Duodenal mucosa (tissue), 2 donors: ENCODE measurements around the gene OR2T12.
"Not testable (repeated sequence)": the region's sequence is repeated elsewhere in the genome, so short reads cannot be mapped to it uniquely, and the experiment has no call there.

Source experiments
- H3K27ac ChIP-seq: one replicate; pipeline ENCODE4 v1.7.0; 2013; ENCODE audit warnings: low read depth, low read length
- H3K27me3 ChIP-seq, 2 donors: one replicate each; pipeline ENCODE4 v1.7.0; 2013; ENCODE audit warnings: low read length in 2 of 2, control low read depth in 1 of 2; ENCODE audit not compliant: insufficient read depth in 2 of 2, control insufficient read depth in 1 of 2
- H3K36me3 ChIP-seq, 2 donors: one replicate each; pipeline ENCODE4 v1.7.0; 2013; ENCODE audit warnings: low read length in 2 of 2, control low read depth in 1 of 2; ENCODE audit not compliant: insufficient read depth in 2 of 2, control insufficient read depth in 1 of 2
- H3K4me1 ChIP-seq, 2 donors: one replicate each; pipeline ENCODE4 v1.7.0; 2013; ENCODE audit warnings: low read length in 2 of 2, control low read depth in 1 of 2; ENCODE audit not compliant: insufficient read depth in 2 of 2, control insufficient read depth in 1 of 2
- H3K4me3 ChIP-seq, 2 donors: one replicate each; pipeline ENCODE4 v1.7.0; 2013; ENCODE audit warnings: low read length in 2 of 2, low read depth in 1 of 2
- H3K9ac ChIP-seq, 2 donors: one replicate each; pipeline ENCODE4 v1.7.0; 2013; ENCODE audit warnings: low read length in 2 of 2, low read depth in 1 of 2
- H3K9me3 ChIP-seq, 2 donors: one replicate each; pipeline ENCODE4 v1.7.0; 2013; ENCODE audit warnings: low read length in 2 of 2, control low read depth in 1 of 2; ENCODE audit not compliant: control insufficient read depth in 1 of 2

The OR2T12 gene

GRCh38 chr1:248303324-248303723, at the start of gene OR2T12:
OR2T12 (minus strand) TSS chr1:248303424; CDS start chr1:248295578, 7,846 bp downstream.
- H3K27me3 ChIP-seq = no peaks in the 10 kb centered on the region
- H3K4me3 ChIP-seq = no peak within 1 kb of the TSS
- H3K36me3 ChIP-seq = no peaks in the 10 kb centered on the region
- peaks cover 0 to 8% of the 10 kb centered on the region in 2 donors for H3K9me3 ChIP-seq
- no peak within 1 kb of the TSS for H3K9ac ChIP-seq
- H3K4me1 ChIP-seq = no peaks in the 10 kb centered on the region
- no peak within 1 kb of the TSS for H3K27ac ChIP-seq

- Histone ChIP-seq H3K9ac (no peak within 1 kb of the TSS), H3K27me3 (no peaks in the 10 kb centered on the region), H3K9me3 (peaks cover 0 to 4% of the 10 kb centered on the region in 2 donors), H3K27ac (no peak within 1 kb of the TSS), H3K4me3 (no peak within 1 kb of the TSS), H3K36me3 (no peaks in the 10 kb centered on the region), H3K4me1 (no peaks in the 10 kb centered on the region)
Observed at GRCh38 chr1:248348475-248348874, 45.3 kb upstream of the OR2T12 start, which contains the start of gene OR14C36. OR14C36 (plus strand) TSS chr1:248348775; CDS start chr1:248348775, 0 bp downstream.

- H3K27ac ChIP-seq = no peak overlapping the region
- no peaks in the 10 kb centered on the region for H3K36me3 ChIP-seq
- H3K4me3 ChIP-seq = no peak overlapping the region
- H3K9me3 ChIP-seq = no peaks in the 10 kb centered on the region
- no peaks in the 10 kb centered on the region for H3K4me1 ChIP-seq
- H3K9ac ChIP-seq = no peak overlapping the region
- no peaks in the 10 kb centered on the region for H3K27me3 ChIP-seq
Observed at GRCh38 chr1:248343451-248343850, 40.2 kb upstream of the OR2T12 start.

- H3K9ac ChIP-seq = no peak within 1 kb of the TSS
- H3K36me3 ChIP-seq = no peaks in the 10 kb centered on the region
- no peaks in the 10 kb centered on the region for H3K27me3 ChIP-seq
- no peak within 1 kb of the TSS for H3K4me3 ChIP-seq
- H3K9me3 ChIP-seq = no peaks in the 10 kb centered on the region
- H3K27ac ChIP-seq = no peak within 1 kb of the TSS
- H3K4me1 ChIP-seq = no peaks in the 10 kb centered on the region
Observed at GRCh38 chr1:248324468-248324867, 21.2 kb upstream of the OR2T12 start, which contains the start of gene OR2M7. OR2M7 (minus strand) TSS chr1:248324568; CDS start chr1:248324568, 0 bp downstream.

GRCh38 chr1:248316796-248317195, 13.6 kb upstream of the OR2T12 start:
- no peaks in the 10 kb centered on the region for H3K27me3 ChIP-seq
- no peak overlapping the region for H3K27ac ChIP-seq
- H3K4me3 ChIP-seq = no peak overlapping the region
- no peak overlapping the region for H3K9ac ChIP-seq
- no peaks in the 10 kb centered on the region for H3K36me3 ChIP-seq
- H3K9me3 ChIP-seq = peaks cover 13 to 15% of the 10 kb centered on the region in 2 donors
- H3K4me1 ChIP-seq = no peaks in the 10 kb centered on the region

- H3K36me3 ChIP-seq, H3K4me1 ChIP-seq, H3K27ac ChIP-seq, H3K4me3 ChIP-seq, H3K27me3 ChIP-seq, H3K9ac ChIP-seq, H3K9me3 ChIP-seq: not testable (repeated sequence)
Observed at GRCh38 chr1:248306740-248307139, 3.5 kb upstream of the OR2T12 start.

- Histone ChIP-seq H3K9me3 (no peaks in the 10 kb centered on the region), H3K36me3 (no peaks in the 10 kb centered on the region), H3K4me3 (no peak overlapping the region), H3K27ac (no peak overlapping the region), H3K27me3 (no peaks in the 10 kb centered on the region), H3K4me1 (no peaks in the 10 kb centered on the region), H3K9ac (no peak overlapping the region)
Observed at GRCh38 chr1:248306103-248306502, 2.9 kb upstream of the OR2T12 start.

- not testable (repeated sequence) for H3K27me3 ChIP-seq, H3K4me3 ChIP-seq, H3K9me3 ChIP-seq, H3K4me1 ChIP-seq, H3K27ac ChIP-seq, H3K9ac ChIP-seq, H3K36me3 ChIP-seq
Observed at GRCh38 chr1:248305672-248306071, 2.4 kb upstream of the OR2T12 start.

- no peak overlapping the region for H3K27ac ChIP-seq
Observed at GRCh38 chr1:248288391-248288790, 14.8 kb downstream of the OR2T12 start.

GRCh38 chr1:248277876-248278275, 25.3 kb downstream of the OR2T12 start, which contains the start of gene OR2T33:
OR2T33 (minus strand) TSS chr1:248277976; CDS start chr1:248273814, 4,162 bp downstream.
- Histone ChIP-seq H3K9ac (no peak within 1 kb of the TSS), H3K27ac (no peak within 1 kb of the TSS), H3K4me1 (no peaks in the 10 kb centered on the region), H3K9me3 (peaks cover 0 to 4% of the 10 kb centered on the region in 2 donors), H3K4me3 (no peak within 1 kb of the TSS), H3K27me3 (no peaks in the 10 kb centered on the region), H3K36me3 (no peaks in the 10 kb centered on the region)

More at GRCh38 chr1:248288391-248288790, 14.8 kb downstream of the OR2T12 start:
- Histone ChIP-seq H3K4me3 (no peak overlapping the region), H3K27me3 (no peaks in the 10 kb centered on the region), H3K9me3 (peaks cover 5 to 7% of the 10 kb centered on the region in 2 donors), H3K36me3 (no peaks in the 10 kb centered on the region), H3K4me1 (no peaks in the 10 kb centered on the region), H3K9ac (no peak overlapping the region)

- not testable (repeated sequence) for H3K4me3 ChIP-seq, H3K27ac ChIP-seq, H3K4me1 ChIP-seq, H3K9ac ChIP-seq, H3K36me3 ChIP-seq, H3K9me3 ChIP-seq, H3K27me3 ChIP-seq
Observed at GRCh38 chr1:248273225-248273624, 30.0 kb downstream of the OR2T12 start.
